GM12801 (cell line): ENCODE measurements around the gene RPS6KA3.

ENCODE experiments used
- CTCF ChIP-seq: IDR thresholded peaks from one replicate; pipeline ENCODE4 v1.5.1; 2011; ENCODE audit warnings: control low read depth; ENCODE audit not compliant: insufficient read length; ENCODE audit errors: extremely low read depth

The RPS6KA3 gene

GRCh38 chrX:20271186-20271585 lies 4.5 kb upstream of the RPS6KA3 start:
- no peak for TF ChIP-seq CTCF

GRCh38 chrX:20270562-20270890 lies 3.8 kb upstream of the RPS6KA3 start:
- TF ChIP-seq CTCF = no peak

GRCh38 chrX:20269848-20270561 lies 3.3 kb upstream of the RPS6KA3 start:
- no peak for TF ChIP-seq CTCF

- TF ChIP-seq CTCF = no peak
These were observed 1.4 kb upstream of the RPS6KA3 start for GRCh38 chrX:20267931-20268701.

- no peak for TF ChIP-seq CTCF
These were observed 860 bp upstream of the RPS6KA3 start for GRCh38 chrX:20267607-20267930.

- TF ChIP-seq CTCF = no peak
These were observed 705 bp downstream of the RPS6KA3 start for GRCh38 chrX:20265726-20266681.

GRCh38 chrX:20265221-20265725 lies 1.4 kb downstream of the RPS6KA3 start:
- no peak for TF ChIP-seq CTCF
